CD4-positive, alpha-beta T cell treated with Interleukin-4 for 4 hours (primary cell): Measurements from ENCODE around the gene EPB41.
A peak's percentile ranks its signal among the peaks of the same experiment; 100 is the strongest.
"Not testable (repeated sequence)": the region's sequence is repeated elsewhere in the genome, so short reads cannot be mapped to it uniquely, and the experiment has no call there.

Experiments used
- DNase-seq: peaks from one replicate; pipeline ENCODE4 v3.0.0-alpha.2; 2020

EPB41 gene

GRCh38 chr1:28982198-28982597 is 67.8 kb downstream of the EPB41 start:
- no peak for DNase-seq

- DNase-seq: no peak
These were observed 68.7 kb downstream of the EPB41 start for GRCh38 chr1:28983091-28983490.

GRCh38 chr1:28983509-28984310 is 69.3 kb downstream of the EPB41 start:
- no peak for DNase-seq

- no peak for DNase-seq
These were observed 69.9 kb downstream of the EPB41 start for GRCh38 chr1:28984311-28984684.

- DNase-seq: no peak
These were observed 71.1 kb downstream of the EPB41 start for GRCh38 chr1:28985427-28985826.

GRCh38 chr1:28986306-28986910 is 72.0 kb downstream of the EPB41 start:
- DNase-seq: no peak

GRCh38 chr1:29002792-29003191 is 88.4 kb downstream of the EPB41 start:
- DNase-seq: no peak

- no peak for DNase-seq
These were observed 89.9 kb downstream of the EPB41 start for GRCh38 chr1:29004288-29004687.

GRCh38 chr1:29004798-29005197 is 90.4 kb downstream of the EPB41 start:
- DNase-seq: no peak

- no peak for DNase-seq
These were observed 97.4 kb downstream of the EPB41 start for GRCh38 chr1:29011775-29012174.

- DNase-seq: peak; percentile 10
These were observed 102.9 kb downstream of the EPB41 start for GRCh38 chr1:29017235-29017634.

- no peak for DNase-seq
These were observed 103.8 kb downstream of the EPB41 start for GRCh38 chr1:29017975-29018712.

- no peak for DNase-seq
These were observed 108.3 kb downstream of the EPB41 start for GRCh38 chr1:29022620-29023019.

GRCh38 chr1:29029667-29030066 is 115.3 kb downstream of the EPB41 start:
- DNase-seq: no peak

GRCh38 chr1:29032841-29033240 is 118.5 kb downstream of the EPB41 start:
- no peak for DNase-seq

GRCh38 chr1:29033829-29034466 is 119.6 kb downstream of the EPB41 start:
- peak; percentile 48 for DNase-seq

GRCh38 chr1:29043274-29043965 is 129.1 kb downstream of the EPB41 start:
- no peak for DNase-seq

GRCh38 chr1:29044010-29044409 is 129.6 kb downstream of the EPB41 start:
- DNase-seq: no peak

GRCh38 chr1:29045663-29046062 is 131.3 kb downstream of the EPB41 start:
- not testable (repeated sequence) for DNase-seq

- DNase-seq: no peak
These were observed 132.8 kb downstream of the EPB41 start for GRCh38 chr1:29047142-29047541.

GRCh38 chr1:29050166-29050565 is 135.8 kb downstream of the EPB41 start:
- no peak for DNase-seq

GRCh38 chr1:29052100-29052499 is 137.7 kb downstream of the EPB41 start:
- DNase-seq: no peak

GRCh38 chr1:29052941-29053340 is 138.6 kb downstream of the EPB41 start:
- DNase-seq: no peak
